ENCODE data around the gene DARS1. TPM values are rescaled to one million over a fixed set of nuclear protein-coding genes. Genes with fewer than 3 reads are reported as not detected.
A peak's percentile ranks its signal among the peaks of the same experiment; 100 is the strongest.

DARS1 gene
- total and polyA plus RNA-seq, 2 of the 13 experiments (the other 11 are each of a cell fraction or from before 2014, with no cell fraction given): 149 to 230 TPM

- TF ChIP-seq SIN3B (IDR thresholded peaks at IDR 0.05; ENCODE audit: low read length): no peak
Observed at GRCh38 chr2:135954020-135954601, 31.3 kb downstream of the DARS1 start (continued).

DNA sequence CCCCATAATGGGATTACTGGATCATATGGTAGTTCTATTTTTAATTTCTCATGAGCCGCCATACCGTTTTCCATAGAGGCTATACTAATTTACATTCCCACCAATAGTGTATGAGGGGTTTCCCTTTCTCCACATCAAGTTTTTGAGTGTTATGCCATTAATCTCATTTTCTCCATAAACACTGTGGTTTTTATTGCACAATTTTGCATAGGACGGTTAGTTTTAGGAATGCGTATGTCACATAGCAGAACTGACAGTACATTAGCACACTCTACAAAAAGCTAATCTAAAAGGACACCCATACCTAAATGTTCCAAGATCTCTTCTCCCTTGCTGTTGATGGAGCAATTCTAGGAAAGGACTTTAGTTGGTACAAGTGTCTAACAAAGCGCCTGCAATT, 32.5 kb downstream of the DARS1 start:
- BruUV-seq (replicated peaks): no TSS peak
- intact Hi-C loops (cut with micrococcal nuclease; ENCODE audit: unreplicated experiment): no loop called here
- no peak overlapping the region for H3K9ac ChIP-seq (ENCODE audit: insufficient read depth, low read depth, low read length)
- no peak overlapping the region for H3K4me3 ChIP-seq (replicated peaks in 1 of 3; ENCODE audit: insufficient read depth in 1 of 3, low read depth in 2 of 3, low read length in 3 of 3)
- peaks cover 11 to 45% of the 10 kb centered on the region in 2 experiments for H3K36me3 ChIP-seq (replicated peaks in 1 of 2; ENCODE audit: control insufficient read depth in 1 of 2, insufficient read depth in 2 of 2, low read length in 2 of 2)
- CTCF ChIA-PET (ENCODE audit: low intra/inter-chr PET ratio, low total read pairs): no interaction called here
- H3K79me2 ChIP-seq (ENCODE audit: insufficient read depth, low read length): peaks cover 57% of the 10 kb centered on the region
- no peak for ATAC-seq
- H3K4me1 ChIP-seq (ENCODE audit: insufficient read depth, low read length): no peaks in the 10 kb centered on the region; the same call in 1 of the 2 replicates
- POLR2A ChIA-PET: no interaction called here
- WGBS (ENCODE audit: low lambda C conversion rate): 98% methylated on average over 5 of the region's 5 CpGs
- peaks cover 12% of the 10 kb centered on the region for H4K20me1 ChIP-seq (ENCODE audit: insufficient read depth, low read length)
- no peak for FAIRE-seq
- in situ Hi-C loops (cut with HindIII; ENCODE audit: extremely low pct_ligation_motif_present, low pct_unique_long_range_greater_than_20kb): no loop called here
- H3K9me3 ChIP-seq (ENCODE audit: low read length): no peaks in the 10 kb centered on the region
- no peaks in the 10 kb centered on the region for H3K27me3 ChIP-seq (ENCODE audit: control insufficient read depth in 1 of 2, insufficient read depth in 2 of 2, low read length in 2 of 2)
- no peak for DNase-seq (ENCODE audit: low spot score)
- TF ChIP-seq ZFYVE20 (CRISPR knock-in tag; IDR thresholded peaks at IDR 0.05; ENCODE audit: borderline replicate concordance, low read depth) (no peak), CEBPB (IDR thresholded peaks at IDR 0.05; ENCODE audit: borderline replicate concordance, low read depth, low read length) (peak; percentile 36; the same call in 1 of the 2 replicates), HES4 (CRISPR knock-in tag; IDR thresholded peaks at IDR 0.05; ENCODE audit: borderline replicate concordance) (no peak), GPN1 (CRISPR knock-in tag; IDR thresholded peaks at IDR 0.05; ENCODE audit: borderline replicate concordance) (no peak), PRMT3 (CRISPR knock-in tag; IDR thresholded peaks at IDR 0.05; ENCODE audit: borderline replicate concordance, low read depth) (no peak)
- H3K4me2 ChIP-seq (ENCODE audit: low read depth, low read length): no peak overlapping the region
- no peak overlapping the region for H2AFZ ChIP-seq (ENCODE audit: low read length)
- no peak overlapping the region for H3K27ac ChIP-seq (ENCODE audit: extremely low read length, insufficient read depth, low read length)

DNA sequence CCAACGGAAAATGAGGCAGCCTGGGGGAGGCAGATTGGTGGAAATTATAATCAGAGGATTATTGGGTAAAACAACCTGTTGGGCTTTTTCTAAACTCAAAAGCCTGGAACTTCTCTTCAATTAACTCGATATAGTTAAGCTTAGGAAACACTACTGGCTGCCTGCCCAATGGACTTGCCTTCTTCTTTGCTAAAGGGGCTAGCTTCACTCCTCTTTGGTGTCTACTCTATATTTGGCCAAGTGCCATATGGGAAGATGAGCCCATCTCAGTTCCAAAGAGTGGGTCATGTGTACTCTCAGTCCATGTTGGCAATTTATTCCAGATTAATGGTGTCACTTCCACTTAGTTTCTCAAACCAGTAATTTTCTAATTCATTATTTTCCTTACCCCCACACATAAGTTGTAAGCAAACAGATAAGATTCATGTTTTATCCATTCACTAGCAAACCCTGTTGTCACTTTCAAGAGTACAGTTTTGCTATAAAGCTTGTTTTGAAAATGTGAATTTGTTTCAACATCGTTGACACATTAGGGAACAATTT, 34.3 kb downstream of the DARS1 start:
- in situ Hi-C loops (cut with HindIII; ENCODE audit: extremely low pct_ligation_motif_present, low pct_unique_long_range_greater_than_20kb): no loop called here
- DNase-seq (ENCODE audit: low spot score) (no peak), ATAC-seq (no peak), FAIRE-seq (no peak)
- Histone ChIP-seq H3K36me3 (replicated peaks in 1 of 2; ENCODE audit: control insufficient read depth in 1 of 2, insufficient read depth in 2 of 2, low read length in 2 of 2) (peaks cover 9 to 44% of the 10 kb centered on the region in 2 experiments), H2AFZ (ENCODE audit: low read length) (no peak overlapping the region), H3K9me3 (ENCODE audit: low read length) (no peaks in the 10 kb centered on the region), H4K20me1 (ENCODE audit: insufficient read depth, low read length) (peaks cover 15% of the 10 kb centered on the region), H3K27ac (ENCODE audit: extremely low read length, insufficient read depth, low read length) (no peak overlapping the region), H3K4me2 (ENCODE audit: low read depth, low read length) (no peak overlapping the region), H3K79me2 (ENCODE audit: insufficient read depth, low read length) (peaks cover 62% of the 10 kb centered on the region), H3K4me3 (replicated peaks in 1 of 3; ENCODE audit: insufficient read depth in 1 of 3, low read depth in 2 of 3, low read length in 3 of 3) (no peak overlapping the region), H3K4me1 (ENCODE audit: insufficient read depth, low read length) (no peaks in the 10 kb centered on the region; the same call in 1 of the 2 replicates), H3K9ac (ENCODE audit: insufficient read depth, low read depth, low read length) (no peak overlapping the region), H3K27me3 (ENCODE audit: control insufficient read depth in 1 of 2, insufficient read depth in 2 of 2, low read length in 2 of 2) (no peaks in the 10 kb centered on the region)
- POLR2A ChIA-PET: no interaction called here
- 97% methylated on average over 3 of the region's 3 CpGs for WGBS (ENCODE audit: low lambda C conversion rate)
- intact Hi-C loops (cut with micrococcal nuclease; ENCODE audit: unreplicated experiment): no loop called here
- BruUV-seq (replicated peaks): no TSS peak
- CTCF ChIA-PET (ENCODE audit: low intra/inter-chr PET ratio, low total read pairs): no interaction called here
- TF ChIP-seq KDM5A (IDR thresholded peaks at IDR 0.05; ENCODE audit: borderline replicate concordance, low read length): no peak
- no peak for TF ChIP-seq ZNF552 (CRISPR knock-in tag; IDR thresholded peaks at IDR 0.05; ENCODE audit: borderline replicate concordance)
- TF ChIP-seq ZUFSP (CRISPR knock-in tag; IDR thresholded peaks at IDR 0.05; ENCODE audit: borderline replicate concordance): no peak
- TF ChIP-seq ZNF572 (CRISPR knock-in tag; IDR thresholded peaks at IDR 0.05): no peak
- TF ChIP-seq RFXAP (CRISPR knock-in tag; IDR thresholded peaks at IDR 0.05; ENCODE audit: borderline replicate concordance): no peak
- no peak for TF ChIP-seq WIZ (CRISPR knock-in tag; IDR thresholded peaks at IDR 0.05)
- TF ChIP-seq ZNF674 (CRISPR knock-in tag; IDR thresholded peaks at IDR 0.05; ENCODE audit: low read depth): no peak
- TF ChIP-seq ZNF335 (CRISPR knock-in tag; IDR thresholded peaks at IDR 0.05): no peak
